ENCODE data around the gene TRRAP. TPM values are rescaled to one million over a fixed set of nuclear protein-coding genes. Genes with fewer than 3 reads are reported as not detected.

Gene TRRAP
- total and polyA plus RNA-seq, 2 experiments from 2014 or later, result 14.9 to 58.7 TPM

DNA sequence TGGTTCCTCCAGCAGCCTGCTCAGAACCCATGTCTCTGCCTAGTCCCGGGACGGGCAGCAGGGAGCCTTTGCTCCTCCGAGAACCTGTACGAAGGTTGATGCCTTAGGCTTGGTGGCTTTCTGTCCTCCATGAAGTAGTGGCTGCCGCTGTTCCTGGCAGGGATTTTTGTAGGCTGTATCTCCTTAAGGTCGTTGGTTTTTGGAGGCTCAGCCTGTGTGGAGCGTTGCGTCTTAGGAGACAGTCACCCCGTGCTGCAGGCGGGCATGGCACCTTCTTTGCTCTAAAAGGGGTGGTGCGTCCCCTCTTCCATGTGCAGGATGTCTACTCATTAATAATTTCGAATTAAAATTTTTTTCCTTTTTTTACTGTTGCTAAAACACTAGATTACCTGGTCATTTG lies 92.5 kb downstream of the TRRAP start:
- no peak overlapping the region for H3K27ac Mint-ChIP-seq
- TF ChIP-seq ZNF331 (CRISPR knock-in tag; IDR thresholded peaks at IDR 0.05; ENCODE audit: low read depth), result no peak
- TF ChIP-seq, protein P1, sequence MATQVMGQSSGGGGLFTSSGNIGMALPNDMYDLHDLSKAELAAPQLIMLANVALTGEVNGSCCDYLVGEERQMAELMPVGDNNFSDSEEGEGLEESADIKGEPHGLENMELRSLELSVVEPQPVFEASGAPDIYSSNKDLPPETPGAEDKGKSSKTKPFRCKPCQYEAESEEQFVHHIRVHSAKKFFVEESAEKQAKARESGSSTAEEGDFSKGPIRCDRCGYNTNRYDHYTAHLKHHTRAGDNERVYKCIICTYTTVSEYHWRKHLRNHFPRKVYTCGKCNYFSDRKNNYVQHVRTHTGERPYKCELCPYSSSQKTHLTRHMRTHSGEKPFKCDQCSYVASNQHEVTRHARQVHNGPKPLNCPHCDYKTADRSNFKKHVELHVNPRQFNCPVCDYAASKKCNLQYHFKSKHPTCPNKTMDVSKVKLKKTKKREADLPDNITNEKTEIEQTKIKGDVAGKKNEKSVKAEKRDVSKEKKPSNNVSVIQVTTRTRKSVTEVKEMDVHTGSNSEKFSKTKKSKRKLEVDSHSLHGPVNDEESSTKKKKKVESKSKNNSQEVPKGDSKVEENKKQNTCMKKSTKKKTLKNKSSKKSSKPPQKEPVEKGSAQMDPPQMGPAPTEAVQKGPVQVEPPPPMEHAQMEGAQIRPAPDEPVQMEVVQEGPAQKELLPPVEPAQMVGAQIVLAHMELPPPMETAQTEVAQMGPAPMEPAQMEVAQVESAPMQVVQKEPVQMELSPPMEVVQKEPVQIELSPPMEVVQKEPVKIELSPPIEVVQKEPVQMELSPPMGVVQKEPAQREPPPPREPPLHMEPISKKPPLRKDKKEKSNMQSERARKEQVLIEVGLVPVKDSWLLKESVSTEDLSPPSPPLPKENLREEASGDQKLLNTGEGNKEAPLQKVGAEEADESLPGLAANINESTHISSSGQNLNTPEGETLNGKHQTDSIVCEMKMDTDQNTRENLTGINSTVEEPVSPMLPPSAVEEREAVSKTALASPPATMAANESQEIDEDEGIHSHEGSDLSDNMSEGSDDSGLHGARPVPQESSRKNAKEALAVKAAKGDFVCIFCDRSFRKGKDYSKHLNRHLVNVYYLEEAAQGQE (IDR thresholded peaks at IDR 0.05; ENCODE audit: unreplicated experiment), result no peak
- no peak for TF ChIP-seq EZH2 (IDR thresholded peaks at IDR 0.05; ENCODE audit: low read depth, unreplicated experiment)
- TF ChIP-seq, protein P2, sequence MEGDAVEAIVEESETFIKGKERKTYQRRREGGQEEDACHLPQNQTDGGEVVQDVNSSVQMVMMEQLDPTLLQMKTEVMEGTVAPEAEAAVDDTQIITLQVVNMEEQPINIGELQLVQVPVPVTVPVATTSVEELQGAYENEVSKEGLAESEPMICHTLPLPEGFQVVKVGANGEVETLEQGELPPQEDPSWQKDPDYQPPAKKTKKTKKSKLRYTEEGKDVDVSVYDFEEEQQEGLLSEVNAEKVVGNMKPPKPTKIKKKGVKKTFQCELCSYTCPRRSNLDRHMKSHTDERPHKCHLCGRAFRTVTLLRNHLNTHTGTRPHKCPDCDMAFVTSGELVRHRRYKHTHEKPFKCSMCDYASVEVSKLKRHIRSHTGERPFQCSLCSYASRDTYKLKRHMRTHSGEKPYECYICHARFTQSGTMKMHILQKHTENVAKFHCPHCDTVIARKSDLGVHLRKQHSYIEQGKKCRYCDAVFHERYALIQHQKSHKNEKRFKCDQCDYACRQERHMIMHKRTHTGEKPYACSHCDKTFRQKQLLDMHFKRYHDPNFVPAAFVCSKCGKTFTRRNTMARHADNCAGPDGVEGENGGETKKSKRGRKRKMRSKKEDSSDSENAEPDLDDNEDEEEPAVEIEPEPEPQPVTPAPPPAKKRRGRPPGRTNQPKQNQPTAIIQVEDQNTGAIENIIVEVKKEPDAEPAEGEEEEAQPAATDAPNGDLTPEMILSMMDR (conservative IDR thresholded peaks at IDR 0.05; ENCODE audit: low read depth in 2 of 2), result no peak
- TF ChIP-seq ZNF114 (CRISPR knock-in tag; IDR thresholded peaks at IDR 0.05), result no peak
- TF ChIP-seq JUNB (IDR thresholded peaks at IDR 0.05; ENCODE audit: unreplicated experiment), result no peak
- TF ChIP-seq, protein P3, sequence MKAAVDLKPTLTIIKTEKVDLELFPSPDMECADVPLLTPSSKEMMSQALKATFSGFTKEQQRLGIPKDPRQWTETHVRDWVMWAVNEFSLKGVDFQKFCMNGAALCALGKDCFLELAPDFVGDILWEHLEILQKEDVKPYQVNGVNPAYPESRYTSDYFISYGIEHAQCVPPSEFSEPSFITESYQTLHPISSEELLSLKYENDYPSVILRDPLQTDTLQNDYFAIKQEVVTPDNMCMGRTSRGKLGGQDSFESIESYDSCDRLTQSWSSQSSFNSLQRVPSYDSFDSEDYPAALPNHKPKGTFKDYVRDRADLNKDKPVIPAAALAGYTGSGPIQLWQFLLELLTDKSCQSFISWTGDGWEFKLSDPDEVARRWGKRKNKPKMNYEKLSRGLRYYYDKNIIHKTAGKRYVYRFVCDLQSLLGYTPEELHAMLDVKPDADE (IDR thresholded peaks at IDR 0.05), result no peak
- TF ChIP-seq POLR2AphosphoS5 (IDR thresholded peaks at IDR 0.05; ENCODE audit: low read depth), result no peak
- no peak for TF ChIP-seq NANOG (IDR thresholded peaks at IDR 0.05; ENCODE audit: borderline replicate concordance)
- no peak for TF ChIP-seq STAT1 (IDR thresholded peaks at IDR 0.05; ENCODE audit: unreplicated experiment)
- TF ChIP-seq, protein P4, sequence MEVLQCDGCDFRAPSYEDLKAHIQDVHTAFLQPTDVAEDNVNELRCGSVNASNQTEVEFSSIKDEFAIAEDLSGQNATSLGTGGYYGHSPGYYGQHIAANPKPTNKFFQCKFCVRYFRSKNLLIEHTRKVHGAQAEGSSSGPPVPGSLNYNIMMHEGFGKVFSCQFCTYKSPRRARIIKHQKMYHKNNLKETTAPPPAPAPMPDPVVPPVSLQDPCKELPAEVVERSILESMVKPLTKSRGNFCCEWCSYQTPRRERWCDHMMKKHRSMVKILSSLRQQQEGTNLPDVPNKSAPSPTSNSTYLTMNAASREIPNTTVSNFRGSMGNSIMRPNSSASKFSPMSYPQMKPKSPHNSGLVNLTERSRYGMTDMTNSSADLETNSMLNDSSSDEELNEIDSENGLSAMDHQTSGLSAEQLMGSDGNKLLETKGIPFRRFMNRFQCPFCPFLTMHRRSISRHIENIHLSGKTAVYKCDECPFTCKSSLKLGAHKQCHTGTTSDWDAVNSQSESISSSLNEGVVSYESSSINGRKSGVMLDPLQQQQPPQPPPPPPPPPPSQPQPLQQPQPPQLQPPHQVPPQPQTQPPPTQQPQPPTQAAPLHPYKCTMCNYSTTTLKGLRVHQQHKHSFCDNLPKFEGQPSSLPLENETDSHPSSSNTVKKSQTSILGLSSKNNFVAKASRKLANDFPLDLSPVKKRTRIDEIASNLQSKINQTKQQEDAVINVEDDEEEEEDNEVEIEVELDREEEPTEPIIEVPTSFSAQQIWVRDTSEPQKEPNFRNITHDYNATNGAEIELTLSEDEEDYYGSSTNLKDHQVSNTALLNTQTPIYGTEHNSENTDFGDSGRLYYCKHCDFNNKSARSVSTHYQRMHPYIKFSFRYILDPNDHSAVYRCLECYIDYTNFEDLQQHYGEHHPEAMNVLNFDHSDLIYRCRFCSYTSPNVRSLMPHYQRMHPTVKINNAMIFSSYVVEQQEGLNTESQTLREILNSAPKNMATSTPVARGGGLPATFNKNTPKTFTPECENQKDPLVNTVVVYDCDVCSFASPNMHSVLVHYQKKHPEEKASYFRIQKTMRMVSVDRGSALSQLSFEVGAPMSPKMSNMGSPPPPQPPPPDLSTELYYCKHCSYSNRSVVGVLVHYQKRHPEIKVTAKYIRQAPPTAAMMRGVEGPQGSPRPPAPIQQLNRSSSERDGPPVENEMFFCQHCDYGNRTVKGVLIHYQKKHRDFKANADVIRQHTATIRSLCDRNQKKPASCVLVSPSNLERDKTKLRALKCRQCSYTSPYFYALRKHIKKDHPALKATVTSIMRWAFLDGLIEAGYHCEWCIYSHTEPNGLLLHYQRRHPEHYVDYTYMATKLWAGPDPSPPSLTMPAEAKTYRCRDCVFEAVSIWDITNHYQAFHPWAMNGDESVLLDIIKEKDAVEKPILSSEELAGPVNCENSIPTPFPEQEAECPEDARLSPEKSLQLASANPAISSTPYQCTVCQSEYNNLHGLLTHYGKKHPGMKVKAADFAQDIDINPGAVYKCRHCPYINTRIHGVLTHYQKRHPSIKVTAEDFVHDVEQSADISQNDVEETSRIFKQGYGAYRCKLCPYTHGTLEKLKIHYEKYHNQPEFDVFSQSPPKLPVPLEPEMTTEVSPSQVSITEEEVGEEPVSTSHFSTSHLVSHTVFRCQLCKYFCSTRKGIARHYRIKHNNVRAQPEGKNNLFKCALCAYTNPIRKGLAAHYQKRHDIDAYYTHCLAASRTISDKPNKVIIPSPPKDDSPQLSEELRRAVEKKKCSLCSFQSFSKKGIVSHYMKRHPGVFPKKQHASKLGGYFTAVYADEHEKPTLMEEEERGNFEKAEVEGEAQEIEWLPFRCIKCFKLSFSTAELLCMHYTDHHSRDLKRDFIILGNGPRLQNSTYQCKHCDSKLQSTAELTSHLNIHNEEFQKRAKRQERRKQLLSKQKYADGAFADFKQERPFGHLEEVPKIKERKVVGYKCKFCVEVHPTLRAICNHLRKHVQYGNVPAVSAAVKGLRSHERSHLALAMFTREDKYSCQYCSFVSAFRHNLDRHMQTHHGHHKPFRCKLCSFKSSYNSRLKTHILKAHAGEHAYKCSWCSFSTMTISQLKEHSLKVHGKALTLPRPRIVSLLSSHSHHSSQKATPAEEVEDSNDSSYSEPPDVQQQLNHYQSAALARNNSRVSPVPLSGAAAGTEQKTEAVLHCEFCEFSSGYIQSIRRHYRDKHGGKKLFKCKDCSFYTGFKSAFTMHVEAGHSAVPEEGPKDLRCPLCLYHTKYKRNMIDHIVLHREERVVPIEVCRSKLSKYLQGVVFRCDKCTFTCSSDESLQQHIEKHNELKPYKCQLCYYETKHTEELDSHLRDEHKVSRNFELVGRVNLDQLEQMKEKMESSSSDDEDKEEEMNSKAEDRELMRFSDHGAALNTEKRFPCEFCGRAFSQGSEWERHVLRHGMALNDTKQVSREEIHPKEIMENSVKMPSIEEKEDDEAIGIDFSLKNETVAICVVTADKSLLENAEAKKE (CRISPR knock-in tag; IDR thresholded peaks at IDR 0.05), result no peak
- no peak for TF ChIP-seq CREB1 (CRISPR knock-in tag; IDR thresholded peaks at IDR 0.05; ENCODE audit: low read depth)
- no peak for TF ChIP-seq EZH2phosphoT487 (IDR thresholded peaks at IDR 0.05; ENCODE audit: unreplicated experiment)
- Histone ChIP-seq H2AFZ (no peak overlapping the region), H3F3A (replicated peaks; ENCODE audit: low read depth) (no peaks in the 10 kb centered on the region), H3K4me3 (no peak overlapping the region), H3K4me1 (ENCODE audit: insufficient read depth) (no peaks in the 10 kb centered on the region), H3K9me2 (ENCODE audit: insufficient read depth) (no peaks in the 10 kb centered on the region), H3K27me3 (ENCODE audit: insufficient read depth) (no peaks in the 10 kb centered on the region), H4K20me1 (replicated peaks; ENCODE audit: insufficient read depth) (peaks cover 17% of the 10 kb centered on the region), H3K4me2 (no peak overlapping the region), H3K36me3 (ENCODE audit: insufficient read depth) (peaks cover 41% of the 10 kb centered on the region), H3K79me2 (replicated peaks; ENCODE audit: insufficient read depth) (no peaks in the 10 kb centered on the region), H3K27ac (ENCODE audit: low read depth) (no peak overlapping the region)
- no peak overlapping the region for H3K4me3 Mint-ChIP-seq
- ATAC-seq, result no peak
- H3K9me3 Mint-ChIP-seq, result no peaks in the 10 kb centered on the region; the same call in 2 of the 3 replicates
- no peaks in the 10 kb centered on the region for H3K4me1 Mint-ChIP-seq
- peaks cover 92% of the 10 kb centered on the region for H3K36me3 Mint-ChIP-seq (ENCODE audit: low read depth)
- peaks cover 12% of the 10 kb centered on the region for H3K27me3 Mint-ChIP-seq (ENCODE audit: insufficient read depth, low read depth, poor library complexity)
- no peak for DNase-seq (ENCODE audit: low spot score)

Measured in GM23338 (cell line).